Loucy (cell line): ENCODE results near the gene EIPR1.

Experiments
- H2AFZ ChIP-seq: fragments of 200-600 bp; sonication (generic); 2 replicates; pipeline ENCODE4 v1.6.0; 2016; ENCODE audit warnings: antibody characterized with exemption, mild to moderate bottlenecking, low read length, moderate library complexity
- H3F3A ChIP-seq: fragments of 200-600 bp; 2 replicates; pipeline ENCODE4 v1.6.0; 2016; ENCODE audit warnings: antibody characterized with exemption, low read depth, mild to moderate bottlenecking
- H3K27me3 ChIP-seq: fragments of 200-600 bp; sonication (generic); 2 replicates; pipeline ENCODE4 v1.6.1; 2014; ENCODE audit warnings: low read length, mild to moderate bottlenecking; ENCODE audit not compliant: insufficient read depth, poor library complexity, severe bottlenecking
- H3K36me3 ChIP-seq: fragments of 200-600 bp; sonication (generic); 2 replicates; pipeline ENCODE4 v1.6.1; 2016; ENCODE audit warnings: low read length; ENCODE audit not compliant: insufficient read depth
- H3K4me1 ChIP-seq: fragments of 200-600 bp; sonication (generic); 2 replicates; pipeline ENCODE4 v1.5.1; 2014; ENCODE audit warnings: low read length, mild to moderate bottlenecking; ENCODE audit not compliant: insufficient read depth, poor library complexity, severe bottlenecking
- H3K4me2 ChIP-seq: fragments of 200-600 bp; sonication (generic); 2 replicates; pipeline ENCODE4 v1.6.0; 2014; ENCODE audit warnings: antibody characterized with exemption, low read length, low read depth, mild to moderate bottlenecking; ENCODE audit not compliant: poor library complexity, severe bottlenecking
- H3K4me3 ChIP-seq: fragments of 200-600 bp; sonication (generic); 2 replicates; pipeline ENCODE4 v1.5.1; 2014; ENCODE audit warnings: low read length, mild to moderate bottlenecking, mixed read lengths; ENCODE audit not compliant: poor library complexity, severe bottlenecking
- H3K79me2 ChIP-seq: fragments of 200-600 bp; sonication (generic); 2 replicates; pipeline ENCODE4 v1.6.1; 2014; ENCODE audit warnings: low read length; ENCODE audit not compliant: insufficient read depth
- H3K9ac ChIP-seq: fragments of 200-600 bp; sonication (generic); 2 replicates; pipeline ENCODE4 v1.6.0; 2014; ENCODE audit warnings: mild to moderate bottlenecking, low read depth, low read length, moderate library complexity; ENCODE audit not compliant: poor library complexity, severe bottlenecking
- H3K9me2 ChIP-seq: fragments of 200-600 bp; sonication (generic); replicated peaks from 2 replicates; pipeline ENCODE4 v1.6.1; 2016; ENCODE audit warnings: low read depth, low read length, mixed read lengths
- H3K9me3 ChIP-seq: fragments of 200-600 bp; sonication (generic); 2 replicates; pipeline ENCODE4 v1.6.1; 2014; ENCODE audit warnings: mild to moderate bottlenecking, antibody characterized with exemption, low read length, low read depth; ENCODE audit not compliant: insufficient read depth
- H4K20me1 ChIP-seq: fragments of 200-600 bp; sonication (generic); 2 replicates; pipeline ENCODE4 v1.6.0; 2014; ENCODE audit warnings: antibody characterized with exemption, low read length, mild to moderate bottlenecking; ENCODE audit not compliant: insufficient read depth, poor library complexity, severe bottlenecking
- EZH2phosphoT487 ChIP-seq: fragments of 200-600 bp; IDR thresholded peaks from 2 replicates; pipeline ENCODE4 v1.6.1; 2018; ENCODE audit warnings: antibody characterized with exemption, mild to moderate bottlenecking, moderate library complexity, borderline replicate concordance
- TF ChIP-seq, protein P1 (sequence below): fragments of 200-600 bp; sonication (generic); conservative IDR thresholded peaks from 2 replicates; pipeline ENCODE4 v1.5.1; 2014; ENCODE audit warnings: mild to moderate bottlenecking, antibody characterized with exemption, low read length

EIPR1 gene

GRCh38 chr2:3246406-3246805 lies 131.2 kb downstream of the EIPR1 start:
- Histone ChIP-seq H4K20me1 (peaks cover 22% of the 10 kb centered on the region), H3K27me3 (peaks cover 2% of the 10 kb centered on the region), H2AFZ (no peak overlapping the region), H3K4me3 (no peak overlapping the region), H3K9me2 (no peaks in the 10 kb centered on the region), H3K9ac (no peak overlapping the region), H3K4me1 (peaks cover 10% of the 10 kb centered on the region), H3F3A (no peaks in the 10 kb centered on the region), H3K4me2 (no peak overlapping the region), H3K9me3 (0 out of 2 replicates have a peak, but pooled peaks cover 4% of the 10 kb centered on the region), H3K36me3 (peaks cover 7% of the 10 kb centered on the region; the same call in 1 of the 2 replicates), H3K79me2 (no peaks in the 10 kb centered on the region)
- TF ChIP-seq, protein P1, sequence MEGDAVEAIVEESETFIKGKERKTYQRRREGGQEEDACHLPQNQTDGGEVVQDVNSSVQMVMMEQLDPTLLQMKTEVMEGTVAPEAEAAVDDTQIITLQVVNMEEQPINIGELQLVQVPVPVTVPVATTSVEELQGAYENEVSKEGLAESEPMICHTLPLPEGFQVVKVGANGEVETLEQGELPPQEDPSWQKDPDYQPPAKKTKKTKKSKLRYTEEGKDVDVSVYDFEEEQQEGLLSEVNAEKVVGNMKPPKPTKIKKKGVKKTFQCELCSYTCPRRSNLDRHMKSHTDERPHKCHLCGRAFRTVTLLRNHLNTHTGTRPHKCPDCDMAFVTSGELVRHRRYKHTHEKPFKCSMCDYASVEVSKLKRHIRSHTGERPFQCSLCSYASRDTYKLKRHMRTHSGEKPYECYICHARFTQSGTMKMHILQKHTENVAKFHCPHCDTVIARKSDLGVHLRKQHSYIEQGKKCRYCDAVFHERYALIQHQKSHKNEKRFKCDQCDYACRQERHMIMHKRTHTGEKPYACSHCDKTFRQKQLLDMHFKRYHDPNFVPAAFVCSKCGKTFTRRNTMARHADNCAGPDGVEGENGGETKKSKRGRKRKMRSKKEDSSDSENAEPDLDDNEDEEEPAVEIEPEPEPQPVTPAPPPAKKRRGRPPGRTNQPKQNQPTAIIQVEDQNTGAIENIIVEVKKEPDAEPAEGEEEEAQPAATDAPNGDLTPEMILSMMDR = no peak
- TF ChIP-seq EZH2phosphoT487 = no peak

GRCh38 chr2:3244486-3244885 lies 133.1 kb downstream of the EIPR1 start:
- H3K4me1 ChIP-seq = peaks cover 10% of the 10 kb centered on the region
- no peak overlapping the region for H2AFZ ChIP-seq
- H3F3A ChIP-seq = no peaks in the 10 kb centered on the region

GRCh38 chr2:3243804-3244203 lies 133.8 kb downstream of the EIPR1 start:
- peaks cover 10% of the 10 kb centered on the region for H3K4me1 ChIP-seq
- H3K79me2 ChIP-seq = no peaks in the 10 kb centered on the region
- TF ChIP-seq EZH2phosphoT487 = no peak
- TF ChIP-seq, protein P1 = no peak
- no peak overlapping the region for H3K4me2 ChIP-seq
- no peaks in the 10 kb centered on the region for H3F3A ChIP-seq
- H3K4me3 ChIP-seq = no peak overlapping the region
- H3K9me3 ChIP-seq = no peaks in the 10 kb centered on the region
- H3K9ac ChIP-seq = no peak overlapping the region
- H4K20me1 ChIP-seq = peaks cover 33% of the 10 kb centered on the region
- H3K36me3 ChIP-seq = no peaks in the 10 kb centered on the region; the same call in 1 of the 2 replicates
- H3K9me2 ChIP-seq = no peaks in the 10 kb centered on the region
- H2AFZ ChIP-seq = no peak overlapping the region
- H3K27me3 ChIP-seq = peaks cover 15% of the 10 kb centered on the region

More at GRCh38 chr2:3244486-3244885, 133.1 kb downstream of the EIPR1 start:
- TF ChIP-seq, protein P1 = no peak
- TF ChIP-seq EZH2phosphoT487 = no peak
- Histone ChIP-seq H3K9me3 (0 out of 2 replicates have a peak, but pooled peaks cover 1% of the 10 kb centered on the region), H3K36me3 (no peaks in the 10 kb centered on the region; the same call in 1 of the 2 replicates), H3K9me2 (no peaks in the 10 kb centered on the region), H3K4me3 (no peak overlapping the region), H3K27me3 (peaks cover 15% of the 10 kb centered on the region), H3K4me2 (no peak overlapping the region), H4K20me1 (peaks cover 31% of the 10 kb centered on the region), H3K79me2 (no peaks in the 10 kb centered on the region), H3K9ac (no peak overlapping the region)
